T-helper 1 cell (primary cell): Measurements from ENCODE around the gene SKIDA1.

Experiments used
- DNase-seq, 5 donors: peaks; one replicate each; pipeline ENCODE4 v3.0.0-alpha.2; 2012 to 2020

The SKIDA1 gene

DNA sequence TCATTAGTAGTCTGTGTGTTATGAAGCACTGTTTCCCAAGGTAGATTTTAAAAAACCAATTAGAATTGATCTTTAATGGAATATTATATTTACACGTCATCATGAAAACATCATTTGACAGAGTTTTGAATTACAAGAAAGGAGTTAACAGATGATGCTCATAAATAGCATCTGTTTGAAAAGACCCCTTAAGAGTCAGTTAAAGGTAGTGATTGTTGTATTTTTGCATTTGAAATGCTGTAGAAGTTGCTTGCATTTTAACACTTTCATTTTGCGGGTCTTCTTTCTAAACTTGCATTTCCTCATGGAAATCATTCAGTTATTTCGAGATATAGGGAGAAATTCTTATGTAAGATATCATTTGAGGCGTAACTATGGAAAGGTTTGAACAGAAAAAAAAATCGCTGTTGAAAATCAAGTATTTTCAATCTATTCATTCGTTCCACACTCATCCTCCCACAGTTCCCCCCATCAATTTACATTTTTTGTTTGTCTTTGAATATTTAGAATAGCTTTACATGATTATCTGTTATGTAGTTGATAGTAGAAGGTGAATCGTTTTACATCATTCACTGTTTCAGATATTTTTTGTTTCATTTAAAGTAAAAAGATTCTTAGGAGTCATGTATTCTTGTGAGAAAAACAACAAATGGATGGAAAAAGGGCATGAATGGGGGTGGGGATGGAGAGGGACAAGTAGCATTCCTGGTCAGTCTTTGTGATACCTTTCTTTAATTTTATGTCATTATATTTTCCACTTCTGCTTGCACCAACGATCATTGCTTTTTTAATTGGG, 3.0 kb upstream of the SKIDA1 start:
- no peak for DNase-seq

- DNase-seq = no peak
These were observed 2.2 kb upstream of the SKIDA1 start for GRCh38 chr10:21527598-21528235.

DNA sequence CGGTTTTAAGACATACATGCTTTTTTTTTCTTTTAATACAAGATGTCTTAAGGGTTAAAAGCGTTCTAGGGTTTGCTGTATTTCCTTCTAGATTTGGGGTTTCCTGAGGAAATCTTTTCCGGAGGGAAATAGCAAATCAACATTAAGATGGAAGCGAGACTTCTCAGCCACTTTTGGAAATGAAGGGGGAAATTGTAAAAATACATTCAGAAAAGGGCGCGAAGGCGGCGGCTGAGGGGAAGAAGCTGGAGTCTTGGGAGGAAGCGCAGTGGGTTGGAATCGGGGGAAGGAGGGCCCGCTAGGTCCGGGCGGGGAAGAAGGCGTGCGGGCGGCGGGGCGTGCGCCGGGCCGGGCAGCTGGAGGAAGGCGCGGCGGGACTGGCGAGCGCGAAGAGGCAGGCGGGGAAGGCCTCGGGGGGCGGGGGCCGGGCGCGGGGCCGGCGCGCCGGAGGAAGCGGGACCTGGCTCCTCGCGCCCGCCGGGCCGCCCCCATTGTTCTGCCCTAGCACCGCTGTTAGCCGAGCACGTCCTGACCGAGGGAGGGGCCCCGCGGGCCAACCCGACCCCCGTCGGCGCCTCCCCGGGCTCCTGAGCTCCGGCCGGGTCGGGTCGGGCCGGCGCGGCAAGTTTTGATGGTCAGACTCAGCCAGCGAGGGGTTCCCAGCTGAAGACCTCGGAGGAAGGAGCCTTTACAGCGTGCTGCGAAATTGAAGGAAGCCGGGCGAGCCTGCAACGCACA, 1.5 kb upstream of the SKIDA1 start:
- DNase-seq = peak in 4 of 5 donors; percentile 26 to 44 (median 28)

DNA sequence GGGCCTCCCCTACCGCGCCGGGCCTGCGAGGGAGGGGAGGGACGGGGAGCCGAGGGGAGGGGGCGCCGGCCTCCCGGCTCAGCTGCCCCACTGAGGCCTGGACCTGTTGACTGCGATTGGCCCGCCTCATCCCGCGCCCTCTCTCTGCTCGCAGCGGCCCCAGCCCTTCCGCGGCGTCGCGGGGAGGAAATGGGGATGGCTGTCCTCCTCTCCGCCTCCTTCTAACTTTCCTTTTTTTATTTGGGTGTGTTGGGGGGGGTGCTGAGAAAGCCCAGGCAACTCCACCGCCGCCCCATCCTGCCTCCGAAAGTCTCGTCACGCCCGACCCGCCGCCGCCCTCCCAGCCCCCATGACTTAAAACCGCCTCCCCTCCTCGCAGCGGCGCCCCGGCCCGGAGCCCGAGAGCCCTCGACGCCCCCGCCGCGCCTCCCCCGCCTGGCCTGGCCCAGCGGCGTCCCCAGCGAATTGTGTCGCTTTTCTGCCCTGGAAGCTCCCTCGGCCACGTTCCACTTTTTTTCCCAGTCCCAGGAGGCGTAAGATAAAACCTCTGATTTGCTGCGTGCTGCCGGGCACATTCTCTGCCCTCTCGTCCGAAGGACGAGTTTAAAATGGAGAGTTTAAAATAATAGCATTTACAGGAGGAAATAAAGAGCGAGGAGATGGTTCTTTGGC, 842 bp upstream of the SKIDA1 start:
- DNase-seq = peak; percentile 42 to 59 (median 46)

DNA sequence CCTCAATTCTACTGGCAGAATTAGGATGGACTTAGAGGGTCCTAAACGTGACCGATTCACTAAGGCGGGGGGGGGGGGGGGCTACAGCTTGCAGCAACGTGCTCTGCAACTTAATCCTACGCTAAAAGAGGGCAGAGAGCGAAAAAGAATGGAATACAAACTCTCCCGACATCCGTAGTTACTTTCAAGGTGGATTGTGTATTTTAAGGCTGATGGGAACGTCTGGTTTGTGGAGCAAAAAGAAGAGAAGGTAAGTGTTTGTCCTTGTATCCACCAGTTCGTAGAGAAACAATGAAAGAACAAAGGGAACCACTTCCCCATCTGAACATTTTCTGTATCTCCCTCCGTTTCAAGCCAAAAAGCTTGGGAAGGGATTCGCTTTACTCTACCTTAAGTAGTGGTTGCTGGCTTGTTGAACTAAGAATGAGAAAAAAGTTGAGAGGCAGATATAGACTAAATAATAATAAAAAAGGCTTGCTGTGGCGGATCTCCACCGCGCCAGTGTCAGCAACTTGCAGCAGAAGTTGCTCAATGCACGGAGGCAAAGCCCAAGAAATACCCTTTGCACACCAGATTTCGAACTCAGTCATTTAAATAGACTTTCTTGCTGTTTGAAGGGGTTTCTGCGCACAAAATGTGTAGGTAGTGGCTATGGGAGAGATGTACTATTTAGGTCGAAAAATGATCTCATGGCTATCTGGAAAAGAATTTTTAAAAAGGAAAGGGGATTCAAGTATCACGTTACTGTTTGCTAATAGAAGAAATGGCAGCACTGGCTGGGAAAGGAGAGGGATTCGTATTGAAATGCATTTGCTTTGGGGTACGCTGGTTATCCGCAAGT, 736 bp downstream of the SKIDA1 start:
- no peak for DNase-seq

DNA sequence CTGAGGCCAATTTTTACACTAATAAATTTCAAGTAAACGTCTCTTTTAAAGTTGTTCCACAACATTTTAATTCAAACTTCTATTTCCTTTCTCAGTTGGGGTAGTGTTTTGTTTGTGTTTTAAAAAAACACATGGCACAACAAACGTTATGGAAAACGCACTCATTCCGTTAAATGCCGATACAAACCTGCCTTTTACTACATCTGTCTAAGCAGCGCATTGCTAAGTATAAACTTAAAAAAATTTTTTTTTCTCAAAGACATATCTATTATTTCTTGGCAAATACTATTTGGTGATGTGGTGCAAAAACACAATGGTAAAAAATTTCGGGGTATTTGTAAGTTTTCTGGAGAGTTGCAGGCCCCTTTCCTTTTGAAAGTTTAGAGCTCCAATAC, 1.4 kb downstream of the SKIDA1 start:
- DNase-seq = no peak

DNA sequence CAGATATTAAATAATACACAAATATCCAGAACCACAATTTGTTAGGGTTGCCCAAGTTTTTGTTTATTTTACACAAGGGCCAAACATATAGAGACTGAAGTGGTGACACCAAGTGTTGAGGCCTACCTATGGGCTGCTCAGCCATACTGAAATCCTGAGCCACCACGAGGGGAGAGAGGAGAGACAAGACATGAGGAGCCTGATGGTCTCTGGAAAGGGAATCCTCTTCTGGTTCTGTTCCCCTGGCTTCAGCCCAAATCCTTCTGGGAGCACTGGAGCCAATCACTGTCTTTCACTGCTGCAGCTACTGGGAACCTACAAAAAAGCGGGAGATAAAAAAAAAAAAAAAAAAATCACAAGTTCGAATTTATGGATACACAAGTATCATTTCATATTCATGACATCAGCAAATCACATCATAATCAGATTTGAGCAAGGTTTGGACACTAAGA, 1.9 kb downstream of the SKIDA1 start:
- DNase-seq = no peak

GRCh38 chr10:21522631-21523406, 2.7 kb downstream of the SKIDA1 start:
- no peak for DNase-seq

GRCh38 chr10:21521751-21522533, 3.5 kb downstream of the SKIDA1 start:
- DNase-seq = no peak

DNA sequence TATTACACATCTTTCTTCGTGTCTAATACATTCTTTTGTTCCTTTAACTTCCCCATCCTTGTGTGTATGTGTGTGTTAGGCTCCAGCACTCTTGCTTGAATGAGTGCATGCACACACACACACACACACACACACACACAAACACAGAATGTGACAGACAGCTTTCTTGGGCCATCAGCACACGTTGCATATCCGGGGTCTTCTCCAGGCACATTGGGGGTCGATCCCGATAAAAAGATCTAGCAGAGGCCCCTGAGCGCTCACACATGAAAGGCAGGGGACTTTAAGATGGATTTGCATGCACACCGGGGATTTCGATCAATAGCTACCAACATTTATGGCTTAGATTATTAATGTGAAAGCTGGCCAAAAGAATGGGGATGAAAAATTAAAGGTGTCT, 4.5 kb downstream of the SKIDA1 start:
- no peak for DNase-seq

DNA sequence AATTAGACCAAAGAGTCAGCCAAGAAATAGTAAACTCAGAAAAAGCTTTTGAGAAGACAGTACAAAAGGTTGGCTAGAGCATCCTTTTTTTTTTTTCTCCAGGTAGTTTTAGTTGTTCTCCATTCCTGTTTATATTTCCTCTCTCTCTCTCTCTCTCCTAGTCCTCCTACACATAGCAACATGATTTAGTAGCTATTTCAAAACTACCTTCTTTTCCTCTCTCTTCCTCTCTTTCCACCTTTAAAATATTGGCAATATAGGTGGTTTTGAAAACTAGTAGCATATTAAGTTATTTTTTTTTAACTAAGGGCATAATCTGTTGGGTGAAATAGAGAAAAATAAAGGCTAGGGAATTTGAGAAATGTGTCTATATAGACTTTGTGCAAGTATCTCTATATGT, 5.0 kb downstream of the SKIDA1 start:
- DNase-seq = no peak

- DNase-seq = peak in 1 of 5 donors; percentile 66
These were observed 5.5 kb downstream of the SKIDA1 start for GRCh38 chr10:21519941-21520436.

- no peak for DNase-seq
These were observed 6.0 kb downstream of the SKIDA1 start for GRCh38 chr10:21519397-21519933.

- DNase-seq = no peak
These were observed 6.7 kb downstream of the SKIDA1 start for GRCh38 chr10:21518641-21519396.

DNA sequence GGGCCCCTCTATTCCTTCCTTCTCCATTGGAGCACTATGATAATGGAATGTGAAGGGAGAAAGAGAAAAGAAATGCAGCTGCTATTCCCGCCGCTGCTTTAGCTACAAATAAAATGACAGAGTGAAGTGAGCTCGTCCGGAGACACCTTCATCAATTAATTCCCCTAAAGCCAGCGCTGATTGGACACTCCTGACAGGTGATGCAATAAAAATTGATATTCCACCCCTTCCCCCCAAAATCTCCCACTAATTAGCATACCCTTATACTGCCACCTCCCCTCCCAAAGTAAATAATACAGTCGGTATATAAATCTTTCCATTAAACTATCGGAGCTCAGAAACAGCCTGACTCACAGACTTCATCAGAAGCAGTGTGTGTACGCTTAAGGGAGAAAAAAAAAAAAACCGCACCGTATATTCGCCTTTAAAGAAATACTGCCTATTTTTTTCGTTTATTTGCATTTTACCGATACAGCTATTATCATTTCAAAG, 7.3 kb downstream of the SKIDA1 start:
- no peak for DNase-seq

GRCh38 chr10:21517134-21518031, 8.1 kb downstream of the SKIDA1 start:
- no peak for DNase-seq

GRCh38 chr10:21516242-21517131, 9.0 kb downstream of the SKIDA1 start:
- DNase-seq = peak in 2 of 5 donors; percentile 52 to 57
